ENCODE data around the gene RARRES1.

- TF ChIP-seq, protein P1, sequence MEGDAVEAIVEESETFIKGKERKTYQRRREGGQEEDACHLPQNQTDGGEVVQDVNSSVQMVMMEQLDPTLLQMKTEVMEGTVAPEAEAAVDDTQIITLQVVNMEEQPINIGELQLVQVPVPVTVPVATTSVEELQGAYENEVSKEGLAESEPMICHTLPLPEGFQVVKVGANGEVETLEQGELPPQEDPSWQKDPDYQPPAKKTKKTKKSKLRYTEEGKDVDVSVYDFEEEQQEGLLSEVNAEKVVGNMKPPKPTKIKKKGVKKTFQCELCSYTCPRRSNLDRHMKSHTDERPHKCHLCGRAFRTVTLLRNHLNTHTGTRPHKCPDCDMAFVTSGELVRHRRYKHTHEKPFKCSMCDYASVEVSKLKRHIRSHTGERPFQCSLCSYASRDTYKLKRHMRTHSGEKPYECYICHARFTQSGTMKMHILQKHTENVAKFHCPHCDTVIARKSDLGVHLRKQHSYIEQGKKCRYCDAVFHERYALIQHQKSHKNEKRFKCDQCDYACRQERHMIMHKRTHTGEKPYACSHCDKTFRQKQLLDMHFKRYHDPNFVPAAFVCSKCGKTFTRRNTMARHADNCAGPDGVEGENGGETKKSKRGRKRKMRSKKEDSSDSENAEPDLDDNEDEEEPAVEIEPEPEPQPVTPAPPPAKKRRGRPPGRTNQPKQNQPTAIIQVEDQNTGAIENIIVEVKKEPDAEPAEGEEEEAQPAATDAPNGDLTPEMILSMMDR (conservative IDR thresholded peaks at IDR 0.05), result no peak
- no peak for TF ChIP-seq EZH2 (IDR thresholded peaks at IDR 0.05; ENCODE audit: low read depth)
Measured at GRCh38 chr3:158781849-158782248, 49.6 kb upstream of the RARRES1 start.
